Lung (tissue), 12 donors: ENCODE data around the gene BRCA2. TPM values are rescaled to one million over a fixed set of nuclear protein-coding genes. Genes with fewer than 3 reads are reported as not detected.

Experiments
- ATAC-seq: fragments of 200-7000 bp; cut with Tn5 transposase; one replicate; pipeline ENCODE4 v1.9.1; 2020; ENCODE audit warnings: moderate number of reproducible peaks; ENCODE audit not compliant: insufficient read depth, low FRiP score
- DNase-seq, 3 donors: peaks; one replicate each; pipeline ENCODE4 v3.0.0-alpha.2; 2013 to 2017
- H3K27ac ChIP-seq, 2 donors: one replicate each; pipeline ENCODE4 v1.5.1; 2013; ENCODE audit warnings: mild to moderate bottlenecking in 2 of 2, moderate library complexity in 2 of 2, control low read depth in 1 of 2, inconsistent platforms in 1 of 2, low read depth in 1 of 2, low read length in 1 of 2
- H3K27me3 ChIP-seq, 3 donors: one replicate each; pipeline ENCODE4 v1.5.1; 2013; ENCODE audit warnings: low read length in 2 of 3; ENCODE audit not compliant: control insufficient read depth in 3 of 3, insufficient read depth in 3 of 3
- H3K36me3 ChIP-seq, 4 donors: one replicate each; pipeline ENCODE4 v1.5.1; 2013; ENCODE audit warnings: low read length in 4 of 4, mild to moderate bottlenecking in 1 of 4, moderate library complexity in 1 of 4; ENCODE audit not compliant: control insufficient read depth in 4 of 4, insufficient read depth in 4 of 4
- H3K4me1 ChIP-seq, 5 donors: one replicate each; pipeline ENCODE4 v1.5.1; 2013; ENCODE audit warnings: low read length in 5 of 5, mild to moderate bottlenecking in 2 of 5, moderate library complexity in 1 of 5; ENCODE audit not compliant: control insufficient read depth in 5 of 5, insufficient read depth in 5 of 5
- H3K4me3 ChIP-seq: one replicate; pipeline ENCODE4 v1.5.1; 2013; ENCODE audit warnings: mild to moderate bottlenecking, control low read depth, moderate library complexity
- H3K9ac ChIP-seq, 2 donors: one replicate each; pipeline ENCODE4 v1.5.1; 2013; ENCODE audit warnings: low read length in 2 of 2, control low read depth in 1 of 2; ENCODE audit not compliant: insufficient read depth in 1 of 2
- H3K9me3 ChIP-seq, 4 donors: one replicate each; pipeline ENCODE4 v1.5.1; 2013; ENCODE audit warnings: low read length in 3 of 4, mild to moderate bottlenecking in 1 of 4, moderate library complexity in 1 of 4; ENCODE audit not compliant: control insufficient read depth in 4 of 4, insufficient read depth in 3 of 4
- WGBS, 2 donors: extraction: QIAGEN DNeasy Blood & Tissue Kit; methylation state at CpG; one replicate each; pipeline ENCODE4 v1.1.7; 2013; 5-methylcytosine and 5-hydroxymethylcytosine counted together
- polyA plus RNA-seq, 2 donors: library from polyadenylated mRNA; stranded (reverse); fragments of 200-250 nt; gene quantifications; one replicate each; pipeline ENCODE4 v1.2.1, GENCODE V29; 2013
- total RNA-seq, 2 donors: library from RNA; depleted of rRNA in 1 of 2; stranded (reverse); fragments of >200 nt in 1 of 2; gene quantifications; one replicate each; pipeline ENCODE4 v1.2.1, GENCODE V29; 2014 to 2021
- TF ChIP-seq, protein P1 (sequence below): IDR thresholded peaks from 2 replicates; pipeline ENCODE4 v1.5.1; 2012; ENCODE audit warnings: mild to moderate bottlenecking; ENCODE audit errors: control extremely low read depth, extremely low read depth
- donor health status: control.
- donor health status: control.
- donor health status: Bipolar disorder and iron deficiency.
- donor health status: healthy.
- donor health status: DM: yes; HTN: yes; CAD: no.

The BRCA2 gene
- total and polyA plus RNA-seq, 4 donors = 0.85 to 12.8 (median 2.4) TPM

DNA sequence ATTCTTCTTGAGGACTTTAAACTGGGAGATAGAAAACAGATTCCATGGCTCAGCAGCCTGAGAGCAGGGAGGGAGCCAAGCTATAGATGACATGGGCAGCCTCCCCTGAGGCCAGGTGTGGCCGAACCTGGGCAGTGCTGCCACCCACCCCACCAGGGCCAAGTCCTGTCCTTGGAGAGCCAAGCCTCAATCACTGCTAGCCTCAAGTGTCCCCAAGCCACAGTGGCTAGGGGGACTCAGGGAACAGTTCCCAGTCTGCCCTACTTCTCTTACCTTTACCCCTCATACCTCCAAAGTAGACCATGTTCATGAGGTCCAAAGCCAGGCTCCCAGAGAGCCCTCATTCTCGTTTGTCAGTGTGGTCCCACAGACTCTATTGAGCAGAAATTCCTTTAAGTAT, 104.6 kb downstream of the BRCA2 start:
- H3K9me3 ChIP-seq = peaks cover 0 to 9% (median 0%) of the 10 kb centered on the region in 4 donors
- peaks cover 0 to 5% (median 0%) of the 10 kb centered on the region in 4 donors for H3K36me3 ChIP-seq
- H3K4me1 ChIP-seq = peaks cover 0 to 1% (median 0%) of the 10 kb centered on the region in 5 donors
- no peaks in the 10 kb centered on the region for H3K27me3 ChIP-seq
- no peak overlapping the region for H3K27ac ChIP-seq
- no peak overlapping the region for H3K4me3 ChIP-seq
- H3K9ac ChIP-seq = no peak overlapping the region
- TF ChIP-seq, protein P1, sequence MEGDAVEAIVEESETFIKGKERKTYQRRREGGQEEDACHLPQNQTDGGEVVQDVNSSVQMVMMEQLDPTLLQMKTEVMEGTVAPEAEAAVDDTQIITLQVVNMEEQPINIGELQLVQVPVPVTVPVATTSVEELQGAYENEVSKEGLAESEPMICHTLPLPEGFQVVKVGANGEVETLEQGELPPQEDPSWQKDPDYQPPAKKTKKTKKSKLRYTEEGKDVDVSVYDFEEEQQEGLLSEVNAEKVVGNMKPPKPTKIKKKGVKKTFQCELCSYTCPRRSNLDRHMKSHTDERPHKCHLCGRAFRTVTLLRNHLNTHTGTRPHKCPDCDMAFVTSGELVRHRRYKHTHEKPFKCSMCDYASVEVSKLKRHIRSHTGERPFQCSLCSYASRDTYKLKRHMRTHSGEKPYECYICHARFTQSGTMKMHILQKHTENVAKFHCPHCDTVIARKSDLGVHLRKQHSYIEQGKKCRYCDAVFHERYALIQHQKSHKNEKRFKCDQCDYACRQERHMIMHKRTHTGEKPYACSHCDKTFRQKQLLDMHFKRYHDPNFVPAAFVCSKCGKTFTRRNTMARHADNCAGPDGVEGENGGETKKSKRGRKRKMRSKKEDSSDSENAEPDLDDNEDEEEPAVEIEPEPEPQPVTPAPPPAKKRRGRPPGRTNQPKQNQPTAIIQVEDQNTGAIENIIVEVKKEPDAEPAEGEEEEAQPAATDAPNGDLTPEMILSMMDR = no peak
- no peak for DNase-seq
- WGBS, 2 donors = 95 to 98% methylated on average over 2 of the region's 2 CpGs
- ATAC-seq = no peak

DNA sequence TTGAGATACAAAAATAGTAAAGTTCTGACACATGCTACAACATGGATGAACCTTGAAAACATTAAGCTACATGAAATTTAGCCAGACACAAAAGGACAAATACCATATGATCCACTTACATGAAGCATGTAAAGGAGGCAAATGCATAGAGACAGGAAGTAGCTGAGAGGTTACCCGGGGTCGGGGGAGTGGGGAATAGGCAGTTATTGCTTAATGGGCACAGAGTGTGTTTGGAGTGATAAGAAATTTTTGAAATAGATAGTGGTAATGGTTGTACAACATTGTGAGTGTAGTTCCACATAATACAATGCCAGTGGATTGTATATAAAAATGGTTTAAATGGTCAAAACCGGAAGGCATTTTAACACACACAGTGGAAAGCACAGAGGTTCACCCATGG, 108.3 kb downstream of the BRCA2 start:
- peaks cover 0 to 13% (median 5%) of the 10 kb centered on the region in 5 donors for H3K4me1 ChIP-seq
- ATAC-seq (no peak), DNase-seq (no peak)
- H3K9ac ChIP-seq = no peak overlapping the region
- peaks cover 0 to 4% (median 0%) of the 10 kb centered on the region in 4 donors for H3K9me3 ChIP-seq
- 40 to 74% methylated on average over 3 of the region's 3 CpGs for WGBS, 2 donors
- TF ChIP-seq, protein P1 = no peak
- no peak overlapping the region for H3K4me3 ChIP-seq
- no peak overlapping the region for H3K27ac ChIP-seq
- peaks cover 0 to 5% (median 0%) of the 10 kb centered on the region in 4 donors for H3K36me3 ChIP-seq
- H3K27me3 ChIP-seq = no peaks in the 10 kb centered on the region

- TF ChIP-seq, protein P1 = no peak
- 87 to 90% methylated on average over 7 of the region's 7 CpGs for WGBS, 2 donors
- no peak for ATAC-seq
- Histone ChIP-seq H3K9me3 (no peaks in the 10 kb centered on the region), H3K4me1 (peaks cover 2 to 14% (median 5%) of the 10 kb centered on the region in 5 donors), H3K27me3 (no peaks in the 10 kb centered on the region), H3K4me3 (no peak overlapping the region), H3K9ac (no peak overlapping the region), H3K27ac (no peak overlapping the region), H3K36me3 (peaks cover 0 to under 1% (median 0%) of the 10 kb centered on the region in 4 donors)
- DNase-seq = no peak
Observed at GRCh38 chr13:32425158-32425557, 109.8 kb downstream of the BRCA2 start.
